CD4-positive, alpha-beta T cell treated with Interleukin-15 for 4 hours (primary cell): ENCODE data around the gene C1orf174.
A peak's percentile ranks its signal among the peaks of the same experiment; 100 is the strongest.

Experiments
- DNase-seq: peaks from one replicate; pipeline ENCODE4 v3.0.0-alpha.2; 2020; ENCODE audit warnings: low spot score

Gene C1orf174

GRCh38 chr1:3894626-3895278 is 5.3 kb downstream of the C1orf174 start:
- no peak for DNase-seq

GRCh38 chr1:3893190-3893589 is 6.9 kb downstream of the C1orf174 start:
- no peak for DNase-seq

- DNase-seq = no peak
These were observed 7.3 kb downstream of the C1orf174 start for GRCh38 chr1:3892748-3893147.

GRCh38 chr1:3891329-3891865 is 8.7 kb downstream of the C1orf174 start:
- no peak for DNase-seq

- DNase-seq = peak; percentile 45
These were observed 9.4 kb downstream of the C1orf174 start for GRCh38 chr1:3890389-3891328.

GRCh38 chr1:3889936-3890335 is 10.1 kb downstream of the C1orf174 start:
- peak; percentile 35 for DNase-seq

GRCh38 chr1:3888301-3888700 is 11.8 kb downstream of the C1orf174 start:
- DNase-seq = no peak

GRCh38 chr1:3886691-3887090 is 13.4 kb downstream of the C1orf174 start:
- DNase-seq = no peak

- DNase-seq = no peak
These were observed 13.9 kb downstream of the C1orf174 start for GRCh38 chr1:3886106-3886670.

GRCh38 chr1:3885611-3886010 is 14.5 kb downstream of the C1orf174 start:
- DNase-seq = no peak

GRCh38 chr1:3884966-3885365 is 15.1 kb downstream of the C1orf174 start:
- no peak for DNase-seq

- DNase-seq = peak; percentile 22
These were observed 16.7 kb downstream of the C1orf174 start for GRCh38 chr1:3883194-3883925.

GRCh38 chr1:3881193-3881480 is 18.9 kb downstream of the C1orf174 start:
- no peak for DNase-seq

- DNase-seq = no peak
These were observed 19.5 kb downstream of the C1orf174 start for GRCh38 chr1:3880429-3881192.

- no peak for DNase-seq
These were observed 20.2 kb downstream of the C1orf174 start for GRCh38 chr1:3879787-3880428.

GRCh38 chr1:3879099-3879498 is 21.0 kb downstream of the C1orf174 start:
- no peak for DNase-seq

GRCh38 chr1:3876716-3877115 is 23.4 kb downstream of the C1orf174 start:
- DNase-seq = no peak

GRCh38 chr1:3874736-3875135 is 25.3 kb downstream of the C1orf174 start:
- DNase-seq = no peak

- no peak for DNase-seq
These were observed 27.5 kb downstream of the C1orf174 start for GRCh38 chr1:3872546-3872945.

- no peak for DNase-seq
These were observed 28.6 kb downstream of the C1orf174 start for GRCh38 chr1:3871451-3871805.

- DNase-seq = no peak
These were observed 30.2 kb downstream of the C1orf174 start for GRCh38 chr1:3869751-3870301.
